B cell (primary cell): ENCODE measurements around the gene CPM.

Source experiments
- EZH2 ChIP-seq: IDR thresholded peaks from 2 replicates; pipeline ENCODE4 v1.6.1; 2012; ENCODE audit warnings: borderline replicate concordance, low read depth, mild to moderate bottlenecking, moderate library complexity, low read length; ENCODE audit not compliant: insufficient read depth, poor library complexity, severe bottlenecking
- TF ChIP-seq, protein P1 (sequence below): fragments of 200-600 bp; IDR thresholded peaks from one replicate; pipeline ENCODE4 v1.8.0; 2022; ENCODE audit warnings: antibody characterized with exemption, mild to moderate bottlenecking

DNA sequence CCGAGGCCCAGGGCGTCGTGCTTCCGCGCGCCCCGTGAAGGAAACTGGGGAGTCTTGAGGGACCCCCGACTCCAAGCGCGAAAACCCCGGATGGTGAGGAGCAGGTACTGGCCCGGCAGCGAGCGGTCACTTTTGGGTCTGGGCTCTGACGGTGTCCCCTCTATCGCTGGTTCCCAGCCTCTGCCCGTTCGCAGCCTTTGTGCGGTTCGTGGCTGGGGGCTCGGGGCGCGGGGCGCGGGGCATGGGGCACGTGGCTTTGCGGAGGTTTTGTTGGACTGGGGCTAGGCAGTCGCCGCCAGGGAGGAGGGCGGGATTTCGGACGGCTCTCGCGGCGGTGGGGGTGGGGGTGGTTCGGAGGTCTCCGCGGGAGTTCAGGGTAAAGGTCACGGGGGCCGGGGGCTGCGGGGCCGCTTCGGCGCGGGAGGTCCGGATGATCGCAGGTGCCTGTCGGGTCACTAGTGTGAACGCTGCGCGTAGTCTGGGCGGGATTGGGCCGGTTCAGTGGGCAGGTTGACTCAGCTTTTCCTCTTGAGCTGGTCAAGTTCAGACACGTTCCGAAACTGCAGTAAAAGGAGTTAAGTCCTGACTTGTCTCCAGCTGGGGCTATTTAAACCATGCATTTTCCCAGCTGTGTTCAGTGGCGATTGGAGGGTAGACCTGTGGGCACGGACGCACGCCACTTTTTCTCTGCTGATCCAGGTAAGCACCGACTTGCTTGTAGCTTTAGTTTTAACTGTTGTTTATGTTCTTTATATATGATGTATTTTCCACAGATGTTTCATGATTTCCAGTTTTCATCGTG, 124.4 kb downstream of the CPM start:
- TF ChIP-seq, protein P1, sequence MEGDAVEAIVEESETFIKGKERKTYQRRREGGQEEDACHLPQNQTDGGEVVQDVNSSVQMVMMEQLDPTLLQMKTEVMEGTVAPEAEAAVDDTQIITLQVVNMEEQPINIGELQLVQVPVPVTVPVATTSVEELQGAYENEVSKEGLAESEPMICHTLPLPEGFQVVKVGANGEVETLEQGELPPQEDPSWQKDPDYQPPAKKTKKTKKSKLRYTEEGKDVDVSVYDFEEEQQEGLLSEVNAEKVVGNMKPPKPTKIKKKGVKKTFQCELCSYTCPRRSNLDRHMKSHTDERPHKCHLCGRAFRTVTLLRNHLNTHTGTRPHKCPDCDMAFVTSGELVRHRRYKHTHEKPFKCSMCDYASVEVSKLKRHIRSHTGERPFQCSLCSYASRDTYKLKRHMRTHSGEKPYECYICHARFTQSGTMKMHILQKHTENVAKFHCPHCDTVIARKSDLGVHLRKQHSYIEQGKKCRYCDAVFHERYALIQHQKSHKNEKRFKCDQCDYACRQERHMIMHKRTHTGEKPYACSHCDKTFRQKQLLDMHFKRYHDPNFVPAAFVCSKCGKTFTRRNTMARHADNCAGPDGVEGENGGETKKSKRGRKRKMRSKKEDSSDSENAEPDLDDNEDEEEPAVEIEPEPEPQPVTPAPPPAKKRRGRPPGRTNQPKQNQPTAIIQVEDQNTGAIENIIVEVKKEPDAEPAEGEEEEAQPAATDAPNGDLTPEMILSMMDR: peak; percentile 24
- no peak for TF ChIP-seq EZH2
